Endothelial cell of umbilical vein (primary cell): ENCODE data around the gene ARMH3. TPM values are rescaled to one million over a fixed set of nuclear protein-coding genes. Genes with fewer than 3 reads are reported as not detected.

ENCODE experiments used
- BruUV-seq: library from RNA; stranded (reverse); fragments of 400-500 nt; replicated peaks from 2 replicates; lab custom pipeline; 2021; lab: Mats Ljungman, UMichigan
- CTCF ChIA-PET: fragments of 300-600, 350-600 bp; sonication (Branson Sonifier 250); formaldehyde crosslinking; loops from one replicate; lab custom pipeline; 2021; ENCODE audit warnings: antibody characterized with exemption, inconsistent platforms; lab: Charles Lee
- POLR2A ChIA-PET: fragments of 300-600, 350-600 bp; sonication (Branson Sonifier 250); formaldehyde crosslinking; loops from one replicate; lab custom pipeline; 2021; ENCODE audit warnings: antibody characterized with exemption, inconsistent platforms; lab: Charles Lee
- DNase-seq: peaks from one replicate; pipeline ENCODE4 v3.0.0-alpha.2; 2011; ENCODE audit warnings: low read depth, low spot score
- FAIRE-seq: peaks from 2 replicates; lab custom pipeline; 2011; peaks lifted over from hg19 to GRCh38; lab: Jason Lieb, UNC
- H2AFZ ChIP-seq: 2 replicates; pipeline ENCODE4 v1.6.0; 2012; ENCODE audit warnings: low read depth, low read length, control low read depth, inconsistent platforms
- H3K27ac ChIP-seq: 2 replicates; pipeline ENCODE4 v1.5.1; 2011; ENCODE audit warnings: low read depth, mild to moderate bottlenecking, control low read depth, low read length, moderate library complexity; ENCODE audit not compliant: insufficient read depth
- H3K27me3 ChIP-seq, 2 experiments: 2 replicates each; pipeline versions ENCODE4 v1.6.0 to v1.6.1; 2011; ENCODE audit warnings: low read length in 2 of 2, mixed read lengths in 1 of 2; ENCODE audit not compliant: control insufficient read depth in 2 of 2, insufficient read depth in 2 of 2
- H3K36me3 ChIP-seq, 2 experiments: 2 replicates in 1 of 2; 3 replicates in 1 of 2; pipeline ENCODE4 v1.5.1; 2011; ENCODE audit warnings: low read length in 2 of 2, mild to moderate bottlenecking in 1 of 2, moderate library complexity in 1 of 2; ENCODE audit not compliant: control insufficient read depth in 2 of 2, insufficient read depth in 2 of 2; ENCODE audit errors: extremely low read depth in 1 of 2
- H3K4me1 ChIP-seq: 3 replicates; pipeline ENCODE4 v1.5.1; 2011; ENCODE audit warnings: mild to moderate bottlenecking, low read length; ENCODE audit not compliant: control insufficient read depth, insufficient read depth; ENCODE audit errors: extremely low read depth
- H3K4me2 ChIP-seq: 2 replicates; pipeline ENCODE4 v1.6.1; 2011; ENCODE audit warnings: low read length, control low read depth, mixed read lengths; ENCODE audit not compliant: insufficient read depth
- H3K4me3 ChIP-seq, 3 experiments: fragments of 200-600 bp in 1 of 3; sonication (generic), shearing (Covaris generic) in 1 of 3; replicated peaks in 1 of 3; 2 replicates each; pipeline ENCODE4 v1.5.1; 2011 to 2016; ENCODE audit warnings: control low read depth in 3 of 3, low read length in 3 of 3, mild to moderate bottlenecking in 2 of 3, inconsistent platforms in 1 of 3, low read depth in 1 of 3, moderate library complexity in 1 of 3; ENCODE audit not compliant: insufficient read depth in 1 of 3
- H3K79me2 ChIP-seq: 2 replicates; pipeline ENCODE4 v1.6.0; 2012; ENCODE audit warnings: low read length, inconsistent platforms; ENCODE audit not compliant: control insufficient read depth, insufficient read depth
- H3K9ac ChIP-seq: replicated peaks from 2 replicates; pipeline ENCODE3; 2011; ENCODE audit warnings: low read length, control low read depth; ENCODE audit not compliant: insufficient read depth; ENCODE audit errors: extremely low read depth
- H3K9me1 ChIP-seq: replicated peaks from 3 replicates; pipeline ENCODE4 v1.6.0; 2011; ENCODE audit warnings: mild to moderate bottlenecking, low read length; ENCODE audit not compliant: control insufficient read depth, insufficient read depth; ENCODE audit errors: extremely low read depth
- H3K9me3 ChIP-seq: replicated peaks from 2 replicates; pipeline ENCODE4 v1.5.1; 2012; ENCODE audit warnings: low read length, inconsistent platforms; ENCODE audit not compliant: control insufficient read depth, insufficient read depth
- H4K20me1 ChIP-seq: replicated peaks from 2 replicates; pipeline ENCODE3; 2011; ENCODE audit warnings: mild to moderate bottlenecking, low read length; ENCODE audit not compliant: control insufficient read depth, insufficient read depth; ENCODE audit errors: extremely low read depth
- EZH2 ChIP-seq: IDR thresholded peaks from 2 replicates; pipeline ENCODE4 v1.6.1; 2012; ENCODE audit warnings: borderline replicate concordance, low read depth, mild to moderate bottlenecking, moderate library complexity, low read length, inconsistent platforms; ENCODE audit not compliant: severe bottlenecking
- FOS ChIP-seq: IDR thresholded peaks from 2 replicates; pipeline ENCODE4 v1.6.1; 2011; ENCODE audit warnings: mild to moderate bottlenecking, low read length, moderate library complexity, borderline replicate concordance; ENCODE audit not compliant: insufficient read depth
- GATA2 ChIP-seq: IDR thresholded peaks from 2 replicates; pipeline ENCODE4 v1.7.0; 2011; ENCODE audit warnings: low read depth, mild to moderate bottlenecking, moderate library complexity, mixed read lengths, low read length; ENCODE audit not compliant: insufficient read length, insufficient read depth
- JUN ChIP-seq: IDR thresholded peaks from 2 replicates; pipeline ENCODE4 v1.6.1; 2011; ENCODE audit warnings: borderline replicate concordance, low read depth; ENCODE audit not compliant: insufficient read length, insufficient read depth
- MYC ChIP-seq: IDR thresholded peaks from one replicate; pipeline ENCODE4 v1.6.1; 2011; ENCODE audit warnings: mild to moderate bottlenecking, low read depth, low read length
- POLR2A ChIP-seq: IDR thresholded peaks from 2 replicates; pipeline ENCODE4 v1.6.1; 2012; ENCODE audit warnings: low read depth, mild to moderate bottlenecking, control low read depth, low read length
- POLR2AphosphoS5 ChIP-seq: IDR thresholded peaks from 2 replicates; pipeline ENCODE4 v1.6.1; 2012; ENCODE audit warnings: low read depth, mild to moderate bottlenecking, control low read depth, low read length, moderate library complexity; ENCODE audit not compliant: insufficient read depth
- dilution Hi-C: fragments of 300-500 bp; cut with MboI; formaldehyde crosslinking; loops from one replicate; pipeline ENCODE4 v1.15.0; 2019; ENCODE audit warnings: low sequenced_read_pairs; ENCODE audit not compliant: extremely low pct_ligation_motif_present
- intact Hi-C: fragments of 100-400 bp; cut with micrococcal nuclease; formaldehyde crosslinking; loops from one replicate; pipeline ENCODE4 v1.10.0; 2022
- polyA plus RNA-seq, 4 experiments: library from polyadenylated mRNA; depleted of rRNA in 3 of 4; stranded (reverse) in 3 of 4; unstranded in 1 of 4; fragments of >200 nt; gene quantifications; 2 replicates each; pipeline versions ENCODE4 v1.2.1 to v1.2.3, GENCODE V29; 2011 to 2012; ENCODE audit warnings: missing spikeins in 1 of 4
- total RNA-seq: library from RNA; stranded (reverse); gene quantifications from 2 replicates; pipeline ENCODE4 v1.2.3, GENCODE V29; 2021
- TF ChIP-seq, protein P1 (sequence below), 2 donors: IDR thresholded peaks; 1 replicate in 1 of 2; 2 replicates in 1 of 2; pipeline ENCODE4 v1.5.1; 2011; ENCODE audit warnings: low read length in 2 of 2, mild to moderate bottlenecking in 2 of 2, moderate library complexity in 2 of 2, control low read depth in 1 of 2, inconsistent platforms in 1 of 2, low read depth in 1 of 2; ENCODE audit not compliant: insufficient read depth in 1 of 2; ENCODE audit errors: extremely low read depth in 1 of 2
- TF ChIP-seq, protein P2 (sequence below): IDR thresholded peaks from 2 replicates; pipeline ENCODE4 v1.6.1; 2011; ENCODE audit not compliant: insufficient read depth, insufficient read length

Gene ARMH3
- total and polyA plus RNA-seq, 2 donors (not counting 3 experiments of a cell fraction or from before 2014, with no cell fraction given), result 13.1 to 17.6 TPM

DNA sequence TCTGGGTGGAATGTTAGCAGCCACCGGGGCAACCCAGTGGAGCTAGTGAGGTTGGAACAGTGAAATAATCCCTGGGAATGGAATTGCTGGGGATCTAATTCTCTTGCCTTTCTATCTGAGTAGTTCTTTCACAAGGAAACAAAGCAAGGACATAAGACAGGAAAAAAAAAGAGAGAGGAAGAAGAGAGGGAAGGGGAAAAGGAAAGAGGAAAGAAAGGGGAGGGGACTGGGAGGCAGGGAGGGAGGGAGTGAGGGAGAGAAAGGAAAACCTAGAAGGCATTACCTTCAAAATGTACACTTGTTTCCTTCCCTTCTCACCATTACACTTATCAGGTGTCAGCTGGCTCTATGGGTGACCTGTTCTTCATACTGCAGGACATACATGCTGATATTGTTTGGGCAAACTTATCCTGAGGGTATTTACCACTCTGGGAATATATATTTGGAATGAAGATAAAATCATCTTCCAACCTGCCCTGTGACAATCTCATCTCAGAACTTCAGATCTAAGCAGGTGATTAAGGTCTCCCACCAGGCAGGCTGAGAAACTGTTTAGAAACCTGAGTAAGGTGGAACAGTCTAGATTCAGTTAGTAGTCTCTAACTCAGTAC lies 162.4 kb downstream of the ARMH3 start:
- no peak overlapping the region for H3K4me3 ChIP-seq
- no peak overlapping the region for H3K4me2 ChIP-seq
- DNase-seq (no peak), FAIRE-seq (no peak)
- H3K4me1 ChIP-seq, result no peaks in the 10 kb centered on the region
- BruUV-seq, result no TSS peak
- dilution Hi-C loops, result loop anchor here (25.0 kb wide), 1 partner anchor 94 kb away; no protein-coding TSS in a partner anchor
- no peaks in the 10 kb centered on the region for H4K20me1 ChIP-seq
- H3K9ac ChIP-seq, result no peak overlapping the region
- no peaks in the 10 kb centered on the region for H3K9me1 ChIP-seq
- H3K9me3 ChIP-seq, result no peaks in the 10 kb centered on the region
- no peaks in the 10 kb centered on the region for H3K79me2 ChIP-seq
- no peaks in the 10 kb centered on the region for H3K27me3 ChIP-seq
- TF ChIP-seq MYC (no peak), GATA2 (no peak), FOS (no peak), POLR2AphosphoS5 (no peak), EZH2 (no peak), POLR2A (no peak), JUN (no peak)
- TF ChIP-seq, protein P1, sequence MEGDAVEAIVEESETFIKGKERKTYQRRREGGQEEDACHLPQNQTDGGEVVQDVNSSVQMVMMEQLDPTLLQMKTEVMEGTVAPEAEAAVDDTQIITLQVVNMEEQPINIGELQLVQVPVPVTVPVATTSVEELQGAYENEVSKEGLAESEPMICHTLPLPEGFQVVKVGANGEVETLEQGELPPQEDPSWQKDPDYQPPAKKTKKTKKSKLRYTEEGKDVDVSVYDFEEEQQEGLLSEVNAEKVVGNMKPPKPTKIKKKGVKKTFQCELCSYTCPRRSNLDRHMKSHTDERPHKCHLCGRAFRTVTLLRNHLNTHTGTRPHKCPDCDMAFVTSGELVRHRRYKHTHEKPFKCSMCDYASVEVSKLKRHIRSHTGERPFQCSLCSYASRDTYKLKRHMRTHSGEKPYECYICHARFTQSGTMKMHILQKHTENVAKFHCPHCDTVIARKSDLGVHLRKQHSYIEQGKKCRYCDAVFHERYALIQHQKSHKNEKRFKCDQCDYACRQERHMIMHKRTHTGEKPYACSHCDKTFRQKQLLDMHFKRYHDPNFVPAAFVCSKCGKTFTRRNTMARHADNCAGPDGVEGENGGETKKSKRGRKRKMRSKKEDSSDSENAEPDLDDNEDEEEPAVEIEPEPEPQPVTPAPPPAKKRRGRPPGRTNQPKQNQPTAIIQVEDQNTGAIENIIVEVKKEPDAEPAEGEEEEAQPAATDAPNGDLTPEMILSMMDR (IDR thresholded peaks at IDR 0.05; ENCODE audit: extremely low read depth in 1 of 2, insufficient read depth in 1 of 2, low read depth in 1 of 2, low read length in 2 of 2), result no peak
- TF ChIP-seq, protein P2, sequence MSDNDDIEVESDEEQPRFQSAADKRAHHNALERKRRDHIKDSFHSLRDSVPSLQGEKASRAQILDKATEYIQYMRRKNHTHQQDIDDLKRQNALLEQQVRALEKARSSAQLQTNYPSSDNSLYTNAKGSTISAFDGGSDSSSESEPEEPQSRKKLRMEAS, result no peak
- no peaks in the 10 kb centered on the region for H3K36me3 ChIP-seq
- intact Hi-C loops, result no loop called here
- CTCF ChIA-PET, result interaction anchor here (1.3 to 17.2 kb wide), 4 partner anchors 9 to 114 kb away, joined by 3 to 559 read pairs (median 9); no protein-coding TSS in a partner anchor
- POLR2A ChIA-PET, result no interaction called here
- no peak overlapping the region for H2AFZ ChIP-seq
- no peak overlapping the region for H3K27ac ChIP-seq
